Measurements from ENCODE around the gene ZCCHC7.
"Not testable (repeated sequence)": the region's sequence is repeated elsewhere in the genome, so short reads cannot be mapped to it uniquely, and the experiment has no call there.

Gene ZCCHC7

GRCh38 chr9:37163299-37163698, 42.9 kb downstream of the ZCCHC7 start:
- no peaks in the 10 kb centered on the region for H3K9me3 ChIP-seq (ENCODE audit: control insufficient read depth in 5 of 5, low read length in 5 of 5)
- no peak overlapping the region for H3K4me3 ChIP-seq (ENCODE audit: low read depth in 1 of 5, low read length in 5 of 5)
- peaks cover 0 to 11% (median 6%) of the 10 kb centered on the region in 5 donors for H3K36me3 ChIP-seq (ENCODE audit: control insufficient read depth in 5 of 5, insufficient read depth in 5 of 5, low read length in 5 of 5)
- H3K27me3 ChIP-seq (ENCODE audit: control insufficient read depth in 5 of 5, insufficient read depth in 4 of 5, low read length in 5 of 5): no peaks in the 10 kb centered on the region
- no peak overlapping the region for H3K9ac ChIP-seq (ENCODE audit: low read length in 5 of 5)
- H3K27ac ChIP-seq (ENCODE audit: low read depth, low read length): no peak overlapping the region
- H3K4me1 ChIP-seq (ENCODE audit: control insufficient read depth in 5 of 5, insufficient read depth in 5 of 5, low read length in 5 of 5): no peaks in the 10 kb centered on the region

GRCh38 chr9:37164335-37164734, 44.0 kb downstream of the ZCCHC7 start:
- H3K27ac ChIP-seq (ENCODE audit: low read depth, low read length); H3K9me3 ChIP-seq (ENCODE audit: control insufficient read depth in 5 of 5, low read length in 5 of 5); H3K27me3 ChIP-seq (ENCODE audit: control insufficient read depth in 5 of 5, insufficient read depth in 4 of 5, low read length in 5 of 5); H3K4me3 ChIP-seq (ENCODE audit: low read depth in 1 of 5, low read length in 5 of 5); H3K9ac ChIP-seq (ENCODE audit: low read length in 5 of 5); H3K4me1 ChIP-seq (ENCODE audit: control insufficient read depth in 5 of 5, insufficient read depth in 5 of 5, low read length in 5 of 5): not testable (repeated sequence)
- peaks cover 3 to 11% (median 6%) of the 10 kb centered on the region in 5 donors for H3K36me3 ChIP-seq (ENCODE audit: control insufficient read depth in 5 of 5, insufficient read depth in 5 of 5, low read length in 5 of 5)

GRCh38 chr9:37165644-37166043, 45.3 kb downstream of the ZCCHC7 start:
- peaks cover 0 to 5% (median 4%) of the 10 kb centered on the region in 5 donors for H3K36me3 ChIP-seq (ENCODE audit: control insufficient read depth in 5 of 5, insufficient read depth in 5 of 5, low read length in 5 of 5)
- H3K9ac ChIP-seq (ENCODE audit: low read length in 5 of 5): no peak overlapping the region

GRCh38 chr9:37167456-37168047, 47.2 kb downstream of the ZCCHC7 start:
- Histone ChIP-seq H3K27ac (ENCODE audit: low read depth, low read length) (no peak overlapping the region), H3K4me1 (ENCODE audit: control insufficient read depth in 5 of 5, insufficient read depth in 5 of 5, low read length in 5 of 5) (peaks cover 0 to 3% (median 0%) of the 10 kb centered on the region in 5 donors), H3K9ac (ENCODE audit: low read length in 5 of 5) (no peak overlapping the region), H3K27me3 (ENCODE audit: control insufficient read depth in 5 of 5, insufficient read depth in 4 of 5, low read length in 5 of 5) (no peaks in the 10 kb centered on the region), H3K4me3 (ENCODE audit: low read depth in 1 of 5, low read length in 5 of 5) (no peak overlapping the region), H3K9me3 (ENCODE audit: control insufficient read depth in 5 of 5, low read length in 5 of 5) (no peaks in the 10 kb centered on the region), H3K36me3 (ENCODE audit: control insufficient read depth in 5 of 5, insufficient read depth in 5 of 5, low read length in 5 of 5) (peaks cover 0 to 4% (median under 1%) of the 10 kb centered on the region in 5 donors)

More at GRCh38 chr9:37165644-37166043, 45.3 kb downstream of the ZCCHC7 start:
- Histone ChIP-seq H3K4me1 (ENCODE audit: control insufficient read depth in 5 of 5, insufficient read depth in 5 of 5, low read length in 5 of 5) (no peaks in the 10 kb centered on the region), H3K27me3 (ENCODE audit: control insufficient read depth in 5 of 5, insufficient read depth in 4 of 5, low read length in 5 of 5) (no peaks in the 10 kb centered on the region), H3K9me3 (ENCODE audit: control insufficient read depth in 5 of 5, low read length in 5 of 5) (no peaks in the 10 kb centered on the region), H3K4me3 (ENCODE audit: low read depth in 1 of 5, low read length in 5 of 5) (no peak overlapping the region), H3K27ac (ENCODE audit: low read depth, low read length) (no peak overlapping the region)

GRCh38 chr9:37172557-37172956, 52.2 kb downstream of the ZCCHC7 start:
- no peak overlapping the region for H3K9ac ChIP-seq (ENCODE audit: low read length in 5 of 5)
- no peaks in the 10 kb centered on the region for H3K27me3 ChIP-seq (ENCODE audit: control insufficient read depth in 5 of 5, insufficient read depth in 4 of 5, low read length in 5 of 5)
- no peaks in the 10 kb centered on the region for H3K9me3 ChIP-seq (ENCODE audit: control insufficient read depth in 5 of 5, low read length in 5 of 5)
- no peak overlapping the region for H3K27ac ChIP-seq (ENCODE audit: low read depth, low read length)
- no peak overlapping the region for H3K4me3 ChIP-seq (ENCODE audit: low read depth in 1 of 5, low read length in 5 of 5)
- H3K36me3 ChIP-seq (ENCODE audit: control insufficient read depth in 5 of 5, insufficient read depth in 5 of 5, low read length in 5 of 5): peaks cover 0 to 4% (median 3%) of the 10 kb centered on the region in 5 donors
- peaks cover 0 to 4% (median 0%) of the 10 kb centered on the region in 5 donors for H3K4me1 ChIP-seq (ENCODE audit: control insufficient read depth in 5 of 5, insufficient read depth in 5 of 5, low read length in 5 of 5)

- Histone ChIP-seq H3K27me3 (ENCODE audit: control insufficient read depth in 5 of 5, insufficient read depth in 4 of 5, low read length in 5 of 5) (no peaks in the 10 kb centered on the region), H3K4me1 (ENCODE audit: control insufficient read depth in 5 of 5, insufficient read depth in 5 of 5, low read length in 5 of 5) (peaks cover 0 to 4% (median 0%) of the 10 kb centered on the region in 5 donors), H3K4me3 (ENCODE audit: low read depth in 1 of 5, low read length in 5 of 5) (no peak overlapping the region), H3K9me3 (ENCODE audit: control insufficient read depth in 5 of 5, low read length in 5 of 5) (no peaks in the 10 kb centered on the region), H3K36me3 (ENCODE audit: control insufficient read depth in 5 of 5, insufficient read depth in 5 of 5, low read length in 5 of 5) (peaks cover 0 to 3% (median 0%) of the 10 kb centered on the region in 5 donors), H3K27ac (ENCODE audit: low read depth, low read length) (no peak overlapping the region), H3K9ac (ENCODE audit: low read length in 5 of 5) (no peak overlapping the region)
These were observed 53.9 kb downstream of the ZCCHC7 start for GRCh38 chr9:37174247-37174646.

GRCh38 chr9:37178742-37179141, 58.4 kb downstream of the ZCCHC7 start:
- peaks cover 0 to 5% (median 0%) of the 10 kb centered on the region in 5 donors for H3K9me3 ChIP-seq (ENCODE audit: control insufficient read depth in 5 of 5, low read length in 5 of 5)
- no peak overlapping the region for H3K9ac ChIP-seq (ENCODE audit: low read length in 5 of 5)
- H3K27me3 ChIP-seq (ENCODE audit: control insufficient read depth in 5 of 5, insufficient read depth in 4 of 5, low read length in 5 of 5): no peaks in the 10 kb centered on the region
- H3K4me1 ChIP-seq (ENCODE audit: control insufficient read depth in 5 of 5, insufficient read depth in 5 of 5, low read length in 5 of 5): no peaks in the 10 kb centered on the region
- no peak overlapping the region for H3K27ac ChIP-seq (ENCODE audit: low read depth, low read length)
- H3K4me3 ChIP-seq (ENCODE audit: low read depth in 1 of 5, low read length in 5 of 5): no peak overlapping the region
- H3K36me3 ChIP-seq (ENCODE audit: control insufficient read depth in 5 of 5, insufficient read depth in 5 of 5, low read length in 5 of 5): peaks cover 0 to 6% (median 0%) of the 10 kb centered on the region in 5 donors

- no peak overlapping the region for H3K27ac ChIP-seq (ENCODE audit: low read depth, low read length)
- no peak overlapping the region for H3K4me3 ChIP-seq (ENCODE audit: low read depth in 1 of 5, low read length in 5 of 5)
- H3K4me1 ChIP-seq (ENCODE audit: control insufficient read depth in 5 of 5, insufficient read depth in 5 of 5, low read length in 5 of 5): no peaks in the 10 kb centered on the region
- H3K27me3 ChIP-seq (ENCODE audit: control insufficient read depth in 5 of 5, insufficient read depth in 4 of 5, low read length in 5 of 5): no peaks in the 10 kb centered on the region
- H3K9me3 ChIP-seq (ENCODE audit: control insufficient read depth in 5 of 5, low read length in 5 of 5): peaks cover 0 to 5% (median 0%) of the 10 kb centered on the region in 5 donors
- no peak overlapping the region for H3K9ac ChIP-seq (ENCODE audit: low read length in 5 of 5)
- peaks cover 0 to 6% (median 0%) of the 10 kb centered on the region in 5 donors for H3K36me3 ChIP-seq (ENCODE audit: control insufficient read depth in 5 of 5, insufficient read depth in 5 of 5, low read length in 5 of 5)
These were observed 59.2 kb downstream of the ZCCHC7 start for GRCh38 chr9:37179576-37179975.

- Histone ChIP-seq H3K36me3 (ENCODE audit: control insufficient read depth in 5 of 5, insufficient read depth in 5 of 5, low read length in 5 of 5) (peaks cover 0 to 6% (median 0%) of the 10 kb centered on the region in 5 donors), H3K9me3 (ENCODE audit: control insufficient read depth in 5 of 5, low read length in 5 of 5) (peaks cover 0 to 5% (median 0%) of the 10 kb centered on the region in 5 donors), H3K9ac (ENCODE audit: low read length in 5 of 5) (no peak overlapping the region), H3K27me3 (ENCODE audit: control insufficient read depth in 5 of 5, insufficient read depth in 4 of 5, low read length in 5 of 5) (no peaks in the 10 kb centered on the region), H3K4me1 (ENCODE audit: control insufficient read depth in 5 of 5, insufficient read depth in 5 of 5, low read length in 5 of 5) (no peaks in the 10 kb centered on the region), H3K4me3 (ENCODE audit: low read depth in 1 of 5, low read length in 5 of 5) (no peak overlapping the region), H3K27ac (ENCODE audit: low read depth, low read length) (no peak overlapping the region)
These were observed 59.8 kb downstream of the ZCCHC7 start for GRCh38 chr9:37180138-37180537.

- Histone ChIP-seq H3K27me3 (ENCODE audit: control insufficient read depth in 5 of 5, insufficient read depth in 4 of 5, low read length in 5 of 5) (no peaks in the 10 kb centered on the region), H3K9ac (ENCODE audit: low read length in 5 of 5) (no peak overlapping the region), H3K9me3 (ENCODE audit: control insufficient read depth in 5 of 5, low read length in 5 of 5) (peaks cover 0 to 5% (median 3%) of the 10 kb centered on the region in 5 donors), H3K36me3 (ENCODE audit: control insufficient read depth in 5 of 5, insufficient read depth in 5 of 5, low read length in 5 of 5) (peaks cover 0 to 6% (median 0%) of the 10 kb centered on the region in 5 donors), H3K4me1 (ENCODE audit: control insufficient read depth in 5 of 5, insufficient read depth in 5 of 5, low read length in 5 of 5) (no peaks in the 10 kb centered on the region), H3K4me3 (ENCODE audit: low read depth in 1 of 5, low read length in 5 of 5) (no peak overlapping the region), H3K27ac (ENCODE audit: low read depth, low read length) (no peak overlapping the region)
These were observed 62.3 kb downstream of the ZCCHC7 start for GRCh38 chr9:37182718-37183117.
